H1 (cell line): ENCODE measurements around the gene ZNF48. TPM values are rescaled to one million over a fixed set of nuclear protein-coding genes. Genes with fewer than 3 reads are reported as not detected.

ENCODE experiments used
- CHD2 ChIP-seq: IDR thresholded peaks from 2 replicates; pipeline ENCODE4 v1.6.1; 2012; ENCODE audit warnings: low read length, improper control_type of control experiment
- CTBP2 ChIP-seq: IDR thresholded peaks from 2 replicates; pipeline ENCODE4 v1.7.0; 2011; ENCODE audit warnings: borderline replicate concordance, mild to moderate bottlenecking, moderate library complexity, mixed read lengths, low read length; ENCODE audit not compliant: insufficient read depth, insufficient read length
- FOSL1 ChIP-seq: IDR thresholded peaks from 2 replicates; pipeline ENCODE4 v1.6.1; 2011; ENCODE audit warnings: mild to moderate bottlenecking, low read depth, low read length, moderate library complexity; ENCODE audit not compliant: insufficient read depth
- POLR2AphosphoS5 ChIP-seq: IDR thresholded peaks from 2 replicates; pipeline ENCODE4 v1.6.1; 2011; ENCODE audit warnings: low read depth, low read length
- SIN3A ChIP-seq, 2 experiments: IDR thresholded peaks in 1 of 2; conservative IDR thresholded peaks in 1 of 2; 2 replicates each; pipeline ENCODE4 v1.6.1; 2011 to 2012; ENCODE audit warnings: low read length in 2 of 2, improper control_type of control experiment in 1 of 2, low read depth in 1 of 2, mild to moderate bottlenecking in 1 of 2
- ZNF274 ChIP-seq: IDR thresholded peaks from 2 replicates; pipeline ENCODE4 v1.7.0; 2012; ENCODE audit warnings: low read length, borderline replicate concordance; ENCODE audit errors: extremely low read depth
- polyA plus RNA-seq, 7 experiments: library from polyadenylated mRNA; depleted of rRNA in 3 of 7; stranded (reverse) in 5 of 7; unstranded in 2 of 7; fragments of >200 nt in 5 of 7; fragments of 200-250 nt in 2 of 7; gene quantifications; 1 replicate in 5 of 7; 2 replicates in 1 of 7; 4 replicates in 1 of 7; pipeline versions ENCODE4 v1.2.1 to v1.2.3, GENCODE V29; 2011 to 2013; ENCODE audit warnings: missing spikeins in 2 of 7, mixed read lengths in 2 of 7
- total RNA-seq: library from RNA; stranded (reverse); fragmentation: NEBNext Ultra II Directional; extraction: Animal tissue kit (Norgen Biotek cat#: 25700); gene quantifications from 2 replicates; pipeline ENCODE4 v1.2.1, GENCODE V29; 2021
- TF ChIP-seq, protein P1 (sequence below): IDR thresholded peaks from 2 replicates; pipeline ENCODE4 v1.6.1; 2011; ENCODE audit warnings: low read length, improper control_type of control experiment

The ZNF48 gene
- total and polyA plus RNA-seq, 2 of the 8 experiments (the other 6 are each of a cell fraction or from before 2014, with no cell fraction given), result 30.4 to 41.2 TPM

DNA sequence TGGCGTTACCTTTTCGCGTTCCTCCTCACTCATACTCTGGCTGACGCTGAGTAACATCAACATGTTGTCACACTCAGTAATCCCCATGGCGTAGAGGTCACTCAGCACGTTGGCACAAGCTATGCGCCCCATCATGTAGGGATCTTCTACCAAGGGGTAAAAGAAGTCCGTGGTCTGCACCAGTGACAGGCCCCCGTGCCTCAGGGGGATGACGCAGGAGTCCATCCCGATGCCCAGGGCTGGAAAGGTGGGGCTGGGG lies 49.9 kb downstream of the ZNF48 start (continued):
- TF ChIP-seq FOSL1 (no peak), CTBP2 (no peak), ZNF274 (no peak), CHD2 (no peak), POLR2AphosphoS5 (no peak), SIN3A (conservative IDR thresholded peaks at IDR 0.05 in 1 of 2, IDR thresholded peaks at IDR 0.05 in 1 of 2; ENCODE audit: low read depth in 1 of 2, low read length in 2 of 2) (no peak)
- TF ChIP-seq, protein P1, sequence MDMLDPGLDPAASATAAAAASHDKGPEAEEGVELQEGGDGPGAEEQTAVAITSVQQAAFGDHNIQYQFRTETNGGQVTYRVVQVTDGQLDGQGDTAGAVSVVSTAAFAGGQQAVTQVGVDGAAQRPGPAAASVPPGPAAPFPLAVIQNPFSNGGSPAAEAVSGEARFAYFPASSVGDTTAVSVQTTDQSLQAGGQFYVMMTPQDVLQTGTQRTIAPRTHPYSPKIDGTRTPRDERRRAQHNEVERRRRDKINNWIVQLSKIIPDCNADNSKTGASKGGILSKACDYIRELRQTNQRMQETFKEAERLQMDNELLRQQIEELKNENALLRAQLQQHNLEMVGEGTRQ, result no peak
